GM21528 (cell line): Measurements from ENCODE around the gene SHISA7.
"Not testable (repeated sequence)": the region's sequence is repeated elsewhere in the genome, so short reads cannot be mapped to it uniquely, and the experiment has no call there.

Experiments used
- ATAC-seq: cut with Tn5 transposase; IDR thresholded peaks from one replicate; pipeline ENCODE4 v1.9.1; 2021; ENCODE audit warnings: mild to moderate bottlenecking, moderate library complexity; ENCODE audit not compliant: unreplicated experiment, low FRiP score

The SHISA7 gene

DNA sequence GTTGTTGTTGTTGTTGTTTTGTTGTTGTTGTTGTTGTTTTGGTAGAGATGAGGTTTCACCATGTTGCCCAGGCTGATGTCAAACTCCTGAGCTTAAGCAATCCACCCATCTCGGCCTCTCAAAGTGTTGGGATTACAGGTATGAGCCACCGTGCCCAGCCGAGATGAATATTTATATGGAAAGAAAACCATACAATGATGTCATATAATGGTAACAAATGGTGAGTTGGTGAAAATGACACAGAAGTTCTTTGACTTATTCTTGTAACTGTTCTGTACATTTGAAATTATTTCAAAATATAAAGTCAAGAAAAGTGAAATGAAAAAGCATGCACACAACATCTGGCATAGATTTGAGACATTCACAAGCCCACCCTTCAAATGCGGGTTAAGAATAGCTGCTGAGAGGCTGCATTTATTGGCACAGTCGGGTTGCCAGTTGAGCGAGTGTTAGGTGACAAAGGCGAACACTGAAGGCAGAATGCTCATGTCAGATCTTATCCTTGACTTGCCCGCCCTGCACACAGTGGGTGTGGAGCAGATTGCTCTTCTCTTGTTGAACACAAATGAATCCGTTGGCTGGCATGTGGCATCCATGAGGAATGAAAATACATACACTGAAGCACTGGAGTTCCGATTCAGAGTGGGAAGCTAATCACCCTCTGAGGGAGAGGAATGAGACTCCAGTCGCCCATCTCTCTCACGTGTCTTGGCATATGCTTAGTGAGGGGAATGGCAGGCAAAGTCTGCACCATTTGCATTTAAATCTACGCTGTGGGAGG lies 19.7 kb downstream of the SHISA7 start:
- ATAC-seq: no peak

DNA sequence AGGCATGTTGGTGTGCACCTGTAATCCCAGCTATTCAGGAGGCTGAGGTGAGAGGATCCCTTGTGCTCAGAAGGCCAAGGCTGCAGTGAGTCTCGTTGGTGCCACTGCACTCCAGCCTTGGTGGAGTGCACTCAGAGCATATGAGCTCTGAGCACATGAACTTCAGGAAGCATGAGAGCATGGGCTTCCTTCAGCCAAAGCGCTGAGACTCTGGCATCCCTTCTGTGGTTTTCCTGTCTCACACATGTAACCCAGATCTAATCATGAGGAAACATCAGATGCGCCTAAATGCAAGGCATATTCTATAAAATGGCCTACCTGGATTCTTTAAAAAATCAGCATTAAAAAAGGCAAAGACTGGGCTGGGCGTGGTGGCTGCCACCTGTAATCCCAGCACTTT lies 21.8 kb downstream of the SHISA7 start:
- not testable (repeated sequence) for ATAC-seq

DNA sequence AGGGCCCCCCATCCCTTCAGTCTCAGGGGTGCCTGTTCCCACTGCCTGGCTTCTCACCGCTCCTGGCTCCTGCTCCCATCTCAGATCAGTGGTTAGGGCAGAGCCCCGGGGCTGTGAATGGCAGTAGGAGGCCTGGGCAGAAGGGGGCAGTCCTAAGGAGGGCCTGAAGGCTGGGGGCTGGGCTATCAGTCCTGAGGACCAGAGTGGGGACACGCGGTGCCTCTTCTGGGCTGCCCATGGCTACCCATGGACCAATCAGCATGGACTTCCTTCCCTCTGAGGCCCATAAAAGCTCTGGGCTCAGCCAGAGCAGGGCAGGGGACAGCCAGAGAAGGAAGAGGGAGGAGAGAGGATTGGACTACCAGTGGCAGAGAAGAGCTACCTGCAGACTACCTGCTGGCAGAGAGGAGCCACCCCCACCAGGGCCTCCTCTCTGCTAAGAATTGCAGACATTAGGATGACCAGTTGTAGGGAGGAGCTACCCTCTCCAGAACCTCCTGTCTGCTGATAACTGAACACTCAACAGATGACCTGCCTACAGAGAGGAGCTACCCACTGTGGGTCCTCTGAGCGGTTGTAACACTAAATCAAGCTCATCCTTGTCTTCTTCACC lies 23.4 kb downstream of the SHISA7 start:
- no peak for ATAC-seq

DNA sequence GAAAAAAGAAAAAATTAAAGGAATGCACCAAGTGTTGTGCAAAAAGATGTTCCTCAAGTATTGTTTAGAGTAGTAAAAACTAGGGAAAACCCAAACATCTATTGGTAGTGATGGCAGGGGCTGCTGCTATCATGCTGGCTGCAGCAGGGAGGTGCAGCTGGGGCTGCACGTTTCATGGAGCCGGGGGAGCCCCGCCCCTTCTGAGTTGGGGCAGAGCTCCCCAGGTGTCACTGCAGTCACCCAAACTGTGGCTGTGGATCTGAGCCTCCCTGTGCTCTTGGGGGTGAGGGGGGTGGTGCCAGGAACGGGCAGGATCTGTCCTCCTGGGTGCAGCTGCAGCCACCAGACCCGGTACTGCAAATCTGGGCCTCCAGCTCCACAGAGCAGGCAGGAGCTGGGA lies 24.0 kb downstream of the SHISA7 start:
- no peak for ATAC-seq

DNA sequence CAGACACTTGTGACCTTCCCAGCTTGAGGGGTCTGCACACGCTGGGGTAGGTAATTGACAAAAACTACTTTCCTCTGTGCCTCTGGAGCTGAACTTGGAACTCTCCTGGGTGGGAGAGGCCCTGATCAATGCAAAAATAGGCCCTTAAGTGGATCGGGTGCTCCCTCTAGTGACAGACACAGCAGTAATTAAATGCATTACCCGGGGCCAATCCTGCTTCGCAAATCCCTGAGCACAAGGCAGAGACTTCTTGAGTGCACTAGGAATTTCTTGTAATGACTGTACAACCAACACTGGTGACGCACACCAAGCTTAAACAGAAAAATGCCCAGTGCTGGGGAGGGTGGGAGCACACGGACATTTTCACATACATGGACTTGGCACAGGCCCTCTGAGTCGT lies 24.9 kb downstream of the SHISA7 start:
- no peak for ATAC-seq

DNA sequence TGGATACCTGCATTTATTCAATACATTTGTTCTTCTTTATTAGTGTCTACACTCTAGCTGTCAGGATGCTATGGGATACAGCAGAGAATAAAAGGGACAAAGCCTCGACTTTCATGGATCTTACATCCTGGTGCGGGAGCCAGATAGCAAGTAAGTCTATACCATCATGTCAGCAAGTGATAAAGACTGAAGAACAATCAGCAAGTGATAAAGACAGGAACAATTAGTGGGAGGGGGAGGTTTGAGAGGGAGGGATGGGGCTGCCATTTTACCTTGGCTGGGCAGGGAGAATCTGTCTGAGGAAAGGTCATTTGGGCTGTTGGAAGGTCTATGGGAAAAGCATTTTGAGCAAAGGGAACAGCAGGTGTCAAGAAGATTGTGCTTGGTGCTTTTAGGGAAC lies 32.9 kb downstream of the SHISA7 start:
- no peak for ATAC-seq

DNA sequence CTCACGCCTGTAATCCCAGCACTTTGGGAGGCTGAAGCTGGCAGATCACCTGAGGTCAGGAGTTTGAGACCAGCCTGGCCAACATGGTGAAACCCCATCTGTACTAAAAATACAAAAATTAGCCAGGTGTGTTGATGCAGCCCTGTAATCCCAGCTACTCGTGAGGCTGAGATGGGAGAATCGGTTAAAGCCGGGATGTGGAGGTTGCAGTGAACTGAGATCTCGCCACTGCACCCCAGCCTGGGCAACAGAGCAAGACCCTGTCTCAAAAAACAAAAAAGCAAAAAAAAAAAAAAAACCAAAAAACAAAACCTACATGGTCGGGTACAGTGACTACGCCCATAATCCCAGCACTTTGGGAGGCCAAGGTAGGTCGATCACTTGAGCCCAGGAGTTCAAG lies 33.9 kb downstream of the SHISA7 start:
- ATAC-seq: not testable (repeated sequence)

DNA sequence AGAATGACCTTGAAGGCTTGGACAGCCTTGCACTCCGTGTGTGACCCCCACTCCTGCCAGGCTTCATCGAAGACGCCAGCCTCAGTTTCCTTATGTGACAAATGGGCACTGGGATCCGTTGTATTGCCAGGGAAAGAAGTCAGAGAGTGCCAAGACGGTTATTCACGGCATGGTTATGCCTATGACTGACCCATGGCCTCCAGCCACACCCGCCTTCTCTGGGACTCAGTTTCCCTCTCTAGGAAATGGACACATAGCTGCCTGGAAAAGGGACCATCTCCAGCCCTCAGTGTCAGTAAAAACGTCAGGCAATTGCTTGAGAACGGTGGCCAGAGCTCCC lies 34.6 kb downstream of the SHISA7 start:
- no peak for ATAC-seq

DNA sequence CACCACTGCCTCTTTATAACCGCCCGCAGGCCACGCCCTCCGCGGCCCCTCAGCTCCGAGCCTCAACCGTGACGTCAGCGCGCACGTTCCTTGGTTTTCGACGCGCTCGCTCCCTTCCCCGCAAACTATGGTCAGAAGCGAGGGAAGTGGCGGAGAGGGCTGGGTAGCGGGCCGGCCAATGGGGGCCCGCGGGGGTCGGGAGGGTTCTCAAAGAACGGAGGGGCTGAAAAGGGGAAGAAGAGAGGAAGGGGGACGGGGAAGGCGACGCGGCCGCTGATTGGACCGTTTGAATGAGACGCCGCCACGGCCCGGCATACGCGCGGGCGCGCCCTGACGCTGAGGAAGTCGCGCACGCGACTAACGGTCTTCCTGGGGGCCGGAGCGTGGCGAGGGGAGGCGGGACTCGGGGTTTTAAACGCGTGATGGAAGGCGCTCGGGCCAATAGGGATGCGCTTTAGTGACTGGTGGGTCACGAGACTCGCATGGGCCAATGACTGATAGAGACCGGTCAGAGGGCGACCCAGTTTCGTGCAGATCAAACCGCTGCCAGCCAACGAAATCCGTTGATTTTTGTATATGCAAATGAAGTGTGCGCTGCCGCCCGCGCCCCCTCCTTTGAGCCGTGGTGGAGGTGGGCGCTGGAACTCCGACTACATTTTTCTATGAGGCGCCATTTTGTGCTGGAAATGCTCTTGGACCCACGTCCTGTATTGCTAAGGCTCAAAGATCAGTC lies 35.1 kb downstream of the SHISA7 start:
- ATAC-seq: peak; percentile 79

DNA sequence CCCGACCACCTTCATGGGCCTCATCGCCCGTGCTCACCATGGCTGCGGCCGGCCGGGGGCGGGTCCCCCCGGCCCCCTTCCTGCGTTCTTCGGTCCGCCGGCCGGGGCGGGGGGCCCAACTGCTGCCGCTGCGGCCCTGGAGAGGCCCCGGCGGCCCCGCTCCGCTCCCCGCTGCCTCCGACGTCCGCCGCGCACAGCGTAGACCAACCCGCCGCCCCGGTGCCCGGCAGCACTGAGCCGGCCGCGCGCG lies 35.6 kb downstream of the SHISA7 start, which contains the start of gene UBE2S:
TSS of gene UBE2S (minus strand) at position 239 of the 250 bp plus-strand sequence. CDS start at position 40, 199 bp downstream.
- peak; percentile 67 for ATAC-seq

DNA sequence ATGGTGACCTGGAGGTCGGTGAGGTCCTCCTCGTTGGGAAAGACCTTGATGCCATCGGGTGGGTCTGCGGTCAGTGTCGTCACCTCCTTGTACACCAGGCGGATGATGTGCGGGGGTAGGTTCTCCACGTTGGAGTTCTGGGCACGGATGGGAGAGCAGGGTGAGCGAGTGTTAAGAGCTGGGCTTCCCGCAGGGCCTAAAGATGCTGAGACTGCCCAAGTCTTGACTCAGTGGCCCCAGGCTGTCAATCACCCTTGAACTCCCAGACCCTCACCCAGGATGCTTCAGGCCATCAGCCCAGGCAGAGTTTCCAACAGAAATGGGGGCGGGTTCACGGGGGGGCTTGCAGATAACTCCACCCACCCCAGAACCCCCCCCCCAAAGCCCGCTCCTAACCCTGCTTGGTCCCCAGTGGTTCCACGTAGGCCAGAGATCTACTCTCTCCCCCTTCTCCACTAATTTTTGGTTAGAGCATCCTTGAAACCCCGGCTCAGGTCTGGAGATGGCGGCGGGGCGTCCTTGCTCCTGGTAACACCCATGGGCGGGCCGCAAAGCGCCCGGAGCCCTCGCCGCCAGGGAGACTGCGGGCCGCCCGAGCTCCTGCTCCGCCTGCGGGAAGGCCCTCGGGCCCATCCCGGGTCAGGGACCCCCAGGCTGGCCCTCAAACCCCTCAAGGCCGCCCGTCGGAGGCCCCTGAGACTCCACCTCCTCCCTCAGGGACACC lies 36.1 kb downstream of the SHISA7 start:
- no peak for ATAC-seq

DNA sequence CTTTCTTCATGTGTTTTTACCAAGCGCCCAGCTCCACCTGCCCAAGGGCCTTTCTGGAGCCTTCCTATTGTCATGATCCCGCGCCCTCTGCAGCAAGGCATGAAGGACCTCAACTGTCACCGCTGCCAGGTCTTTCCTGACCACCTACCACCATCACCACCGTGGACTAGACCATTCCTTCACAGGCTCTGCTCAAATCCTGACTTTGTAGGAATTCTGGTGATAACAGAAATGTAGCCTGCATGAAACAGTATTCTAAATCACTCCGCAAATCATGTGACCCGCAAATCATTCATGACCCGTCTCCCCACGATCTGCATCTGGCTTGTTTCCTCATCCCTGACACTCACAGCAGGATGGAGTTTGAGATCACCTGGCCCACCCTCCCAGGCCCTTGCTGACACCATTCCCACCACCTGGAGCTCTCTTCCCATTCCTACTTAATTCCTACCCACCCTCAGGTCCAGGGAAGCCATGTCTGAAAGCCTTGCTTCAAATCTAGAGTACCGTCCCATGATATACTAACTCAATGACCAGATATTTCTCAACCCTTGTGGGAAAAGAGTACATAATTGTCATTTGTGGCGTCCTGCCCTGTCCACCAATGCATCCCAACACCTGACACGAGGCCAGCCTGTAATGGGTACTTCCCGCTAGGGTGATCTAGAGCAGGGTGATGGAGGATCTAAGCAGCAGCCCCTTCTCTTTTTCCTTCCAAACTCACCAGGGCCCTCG lies 36.8 kb downstream of the SHISA7 start:
- no peak for ATAC-seq

DNA sequence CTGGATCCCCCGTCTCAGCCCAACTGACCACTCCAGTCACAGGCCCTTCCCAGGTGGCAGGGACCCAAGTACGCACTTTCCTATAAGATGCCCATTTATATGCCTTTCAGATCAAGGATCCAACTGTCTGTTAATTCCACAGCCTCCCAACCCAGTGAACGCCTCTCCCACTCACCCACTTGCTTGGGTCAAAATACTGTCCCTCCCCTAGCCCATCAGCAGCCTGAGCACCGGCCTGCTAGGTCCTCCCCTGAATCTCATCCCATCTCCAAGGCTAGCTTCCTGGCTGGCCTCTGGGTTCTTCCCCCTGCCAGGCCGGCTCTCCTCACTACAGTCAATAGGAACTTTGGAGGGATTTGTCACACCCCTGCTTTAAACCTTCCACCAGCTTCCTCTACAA lies 37.5 kb downstream of the SHISA7 start:
- no peak for ATAC-seq

DNA sequence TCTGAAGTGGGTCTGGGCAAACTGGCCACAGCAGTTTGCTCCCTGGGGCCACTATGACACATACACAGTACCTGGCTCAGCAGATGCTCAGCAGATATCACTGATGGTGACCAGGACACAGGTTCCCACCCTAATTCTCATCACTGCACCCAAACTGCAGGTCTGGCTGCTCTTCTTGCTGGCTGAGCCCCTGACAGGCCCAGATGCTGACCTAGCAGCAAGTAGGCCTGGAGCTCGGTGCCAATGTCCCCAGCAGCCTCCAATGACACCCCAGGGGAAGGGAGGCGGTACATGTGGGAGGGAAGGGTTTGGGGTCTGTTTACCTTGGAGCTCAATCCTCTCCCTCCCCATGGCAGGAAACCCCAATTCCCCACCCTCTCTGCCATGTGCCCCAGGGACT lies 40.6 kb downstream of the SHISA7 start:
- no peak for ATAC-seq

DNA sequence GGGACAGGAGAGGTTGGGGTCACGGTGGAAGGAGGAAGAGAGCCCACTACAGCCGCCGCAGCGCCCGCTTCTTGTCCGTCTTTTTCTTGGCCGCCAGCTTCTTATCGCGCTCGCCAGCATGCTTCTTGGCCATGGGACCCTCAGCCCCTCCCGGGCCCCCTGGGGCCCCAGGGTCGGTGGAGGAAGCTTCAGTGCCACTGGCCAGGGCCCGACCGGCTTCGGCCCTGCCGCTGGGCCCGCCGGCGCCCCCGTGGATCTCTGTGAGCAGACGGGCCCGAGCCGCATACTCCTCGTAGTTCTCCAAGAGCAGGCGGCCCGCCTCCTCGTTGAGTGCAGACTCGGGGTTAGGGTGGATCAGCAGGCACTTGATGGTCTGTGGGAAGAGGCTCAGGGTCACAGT lies 41.7 kb downstream of the SHISA7 start:
- not testable (repeated sequence) for ATAC-seq

DNA sequence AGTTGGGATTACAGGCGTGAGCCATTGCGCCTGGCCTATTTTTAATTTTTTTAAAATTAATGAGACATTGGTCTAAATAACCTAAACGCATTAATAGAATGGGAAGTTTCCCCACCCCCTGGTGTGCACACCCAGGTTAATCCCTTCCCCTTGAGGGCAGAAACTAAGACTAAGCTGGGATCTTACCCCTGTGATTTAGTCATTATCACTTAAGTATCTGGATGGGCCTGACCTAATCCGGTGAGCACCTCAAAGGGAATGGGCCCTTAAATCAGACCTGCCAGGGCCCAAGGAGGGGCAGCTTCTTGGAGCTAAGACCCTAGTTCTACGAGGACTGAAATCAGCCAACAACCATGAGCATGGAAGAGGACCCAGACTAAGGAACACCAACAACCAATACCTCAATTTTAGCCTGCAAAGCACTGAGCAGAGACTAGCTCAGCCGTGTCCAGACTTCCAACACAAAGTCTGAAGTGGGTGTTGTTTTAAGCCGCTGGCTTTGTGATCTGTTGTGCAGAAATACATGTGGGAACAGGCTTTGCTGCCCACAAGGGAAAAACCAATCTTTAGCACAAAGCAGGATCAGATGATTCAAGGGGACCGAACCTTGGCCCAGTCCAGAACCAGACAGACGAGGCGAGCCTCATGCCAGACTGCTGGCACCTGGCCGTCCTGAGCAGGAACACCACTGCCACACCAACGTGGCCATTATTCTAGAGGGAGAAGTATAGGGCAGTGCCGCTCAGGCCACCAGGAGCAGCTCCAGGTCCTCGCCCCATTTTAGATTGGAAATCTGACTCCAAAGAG lies 42.6 kb downstream of the SHISA7 start:
- no peak for ATAC-seq

DNA sequence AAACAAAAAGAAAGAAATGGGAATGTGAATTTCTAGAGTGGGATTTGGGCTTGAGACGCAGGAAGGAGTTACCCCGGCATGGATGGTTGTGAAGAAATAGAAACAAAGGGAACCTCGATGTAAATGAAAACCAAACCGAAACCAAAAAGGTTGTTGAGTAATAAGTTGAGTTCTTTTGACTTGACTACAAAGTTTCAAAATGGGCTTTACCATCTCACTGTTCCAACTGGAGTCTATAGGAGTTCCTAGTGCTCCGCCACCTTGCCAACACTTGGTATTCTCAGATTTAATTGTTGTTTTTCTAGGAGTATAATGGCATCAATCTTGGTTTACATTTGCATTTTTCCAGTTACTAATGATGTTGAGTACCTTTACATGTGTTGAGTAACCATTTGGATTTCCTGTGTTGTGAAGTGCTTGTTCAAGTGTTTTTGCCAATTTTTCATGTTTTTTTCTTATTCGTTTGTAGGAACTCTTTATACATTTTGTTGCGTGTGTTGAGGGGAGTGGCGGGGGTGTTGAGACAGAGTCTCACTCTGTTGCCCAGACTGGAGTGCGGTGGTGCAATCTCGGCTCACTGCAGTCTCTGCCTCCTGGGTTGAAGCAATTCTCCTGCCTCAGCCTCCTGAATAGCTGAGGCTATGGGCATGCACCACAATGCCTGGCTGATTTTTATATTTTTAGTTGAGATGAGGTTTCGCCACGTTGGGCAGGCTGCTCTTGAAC lies 44.7 kb downstream of the SHISA7 start:
- ATAC-seq: no peak

DNA sequence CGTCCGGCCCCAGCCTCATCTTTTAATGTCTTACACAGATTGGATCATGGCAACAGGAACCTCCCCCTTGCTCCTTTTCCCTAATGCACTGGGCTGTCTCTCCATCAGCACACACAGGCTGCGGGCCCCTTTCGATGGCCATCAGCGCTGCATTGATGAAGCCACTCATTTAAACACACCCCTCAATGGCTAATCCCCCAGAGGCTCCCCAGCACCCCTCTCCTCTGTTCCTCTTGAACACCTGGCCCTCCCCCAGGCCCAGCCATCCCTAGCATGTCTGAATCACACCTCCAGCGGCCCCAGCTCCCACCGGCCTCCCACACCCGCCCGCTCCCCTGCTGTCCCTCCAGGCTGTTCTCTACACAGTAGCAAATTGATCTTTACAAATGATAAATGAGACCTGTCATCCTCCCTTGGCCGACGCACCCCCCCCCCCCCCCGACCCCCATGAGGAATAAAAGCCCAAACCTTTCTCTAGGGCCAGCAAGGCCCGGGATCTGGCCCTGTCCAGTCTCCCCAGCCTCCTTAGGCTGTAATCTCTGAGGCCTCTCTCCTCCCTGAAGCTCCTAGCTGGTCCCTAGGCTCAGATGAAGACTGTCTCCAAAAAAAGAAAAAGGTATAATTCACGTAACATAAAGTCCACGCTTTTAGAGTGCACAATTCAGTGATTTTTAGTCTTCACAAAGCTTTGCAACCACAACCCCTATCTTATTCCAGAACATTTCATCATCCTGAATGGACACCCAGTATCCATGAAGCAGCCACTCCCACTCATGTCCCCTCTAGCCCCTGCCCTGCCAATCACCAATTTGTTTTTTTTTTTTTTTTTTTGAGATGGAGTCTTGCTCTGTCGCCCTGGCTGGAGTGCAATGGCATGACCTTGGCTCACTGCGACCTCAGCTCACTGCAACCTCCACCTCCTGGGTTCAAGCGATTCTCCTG lies 50.0 kb downstream of the SHISA7 start:
- ATAC-seq: no peak
